IPS-15b (cell line): ENCODE measurements around the gene RASGEF1C.
A peak's percentile ranks its signal among the peaks of the same experiment; 100 is the strongest.
"Not testable (repeated sequence)": the region's sequence is repeated elsewhere in the genome, so short reads cannot be mapped to it uniquely, and the experiment has no call there.

Source experiments
- H3K27me3 ChIP-seq: one replicate; pipeline ENCODE4 v1.6.1; 2013; ENCODE audit warnings: low read length; ENCODE audit not compliant: control insufficient read depth, insufficient read depth
- H3K36me3 ChIP-seq: one replicate; pipeline ENCODE4 v1.6.1; 2013; ENCODE audit warnings: low read length; ENCODE audit not compliant: control insufficient read depth, insufficient read depth
- H3K4me1 ChIP-seq: one replicate; pipeline ENCODE4 v1.6.1; 2013; ENCODE audit warnings: mild to moderate bottlenecking, low read length; ENCODE audit not compliant: control insufficient read depth, insufficient read depth
- H3K4me3 ChIP-seq: one replicate; pipeline ENCODE4 v1.5.1; 2013; ENCODE audit warnings: low read depth, low read length
- H3K9ac ChIP-seq: one replicate; pipeline ENCODE4 v1.6.1; 2013; ENCODE audit warnings: low read depth, mild to moderate bottlenecking, low read length
- H3K9me3 ChIP-seq: one replicate; pipeline ENCODE4 v1.6.1; 2013; ENCODE audit warnings: mild to moderate bottlenecking, low read length; ENCODE audit not compliant: control insufficient read depth, insufficient read depth

The RASGEF1C gene

DNA sequence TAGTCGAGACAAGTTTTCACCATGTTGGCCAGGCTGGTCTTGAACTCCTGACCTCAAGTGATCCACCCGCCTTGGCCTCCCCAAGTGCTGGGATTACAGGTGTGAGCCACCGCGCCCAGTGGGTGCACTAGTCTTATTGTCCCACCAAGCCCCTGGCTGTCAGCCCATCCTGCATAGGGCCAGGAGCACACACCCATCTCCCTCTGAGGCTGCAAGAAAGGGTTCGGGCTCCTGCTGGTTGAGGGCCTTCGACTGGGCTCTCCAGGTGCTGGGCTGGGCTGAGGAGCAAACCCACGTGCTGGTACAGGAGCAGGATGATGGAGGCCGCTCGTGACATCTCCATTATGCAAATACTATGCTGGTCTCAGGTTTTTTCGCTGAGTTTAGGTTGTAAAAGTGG, 112.4 kb downstream of the RASGEF1C start:
- Histone ChIP-seq H3K9me3 (no peaks in the 10 kb centered on the region), H3K36me3 (no peaks in the 10 kb centered on the region), H3K4me1 (no peaks in the 10 kb centered on the region), H3K9ac (no peak overlapping the region), H3K27me3 (no peaks in the 10 kb centered on the region), H3K4me3 (no peak overlapping the region)

DNA sequence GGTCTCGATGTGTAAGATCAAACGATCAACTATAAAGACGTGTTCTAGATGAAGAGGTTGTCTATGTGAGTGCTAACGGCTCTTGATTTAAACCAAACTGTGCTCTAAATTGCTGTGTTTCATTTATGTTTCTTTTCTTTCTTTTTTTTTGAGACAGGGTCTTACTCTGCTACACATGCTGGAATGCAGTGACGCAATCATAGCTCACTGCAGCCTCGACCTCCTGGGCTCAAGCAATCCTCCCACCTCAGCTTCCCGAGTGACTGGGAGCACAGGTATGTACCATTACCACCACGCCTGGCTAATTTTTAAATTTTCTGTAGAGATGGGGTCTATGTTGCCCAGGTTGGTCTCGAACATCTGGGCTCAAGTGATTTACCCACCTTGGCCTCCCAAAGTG, 113.5 kb downstream of the RASGEF1C start:
- Histone ChIP-seq H3K9me3 (no peaks in the 10 kb centered on the region), H3K9ac (no peak overlapping the region), H3K4me1 (peaks cover 6% of the 10 kb centered on the region), H3K36me3 (no peaks in the 10 kb centered on the region), H3K27me3 (no peaks in the 10 kb centered on the region), H3K4me3 (no peak overlapping the region)

DNA sequence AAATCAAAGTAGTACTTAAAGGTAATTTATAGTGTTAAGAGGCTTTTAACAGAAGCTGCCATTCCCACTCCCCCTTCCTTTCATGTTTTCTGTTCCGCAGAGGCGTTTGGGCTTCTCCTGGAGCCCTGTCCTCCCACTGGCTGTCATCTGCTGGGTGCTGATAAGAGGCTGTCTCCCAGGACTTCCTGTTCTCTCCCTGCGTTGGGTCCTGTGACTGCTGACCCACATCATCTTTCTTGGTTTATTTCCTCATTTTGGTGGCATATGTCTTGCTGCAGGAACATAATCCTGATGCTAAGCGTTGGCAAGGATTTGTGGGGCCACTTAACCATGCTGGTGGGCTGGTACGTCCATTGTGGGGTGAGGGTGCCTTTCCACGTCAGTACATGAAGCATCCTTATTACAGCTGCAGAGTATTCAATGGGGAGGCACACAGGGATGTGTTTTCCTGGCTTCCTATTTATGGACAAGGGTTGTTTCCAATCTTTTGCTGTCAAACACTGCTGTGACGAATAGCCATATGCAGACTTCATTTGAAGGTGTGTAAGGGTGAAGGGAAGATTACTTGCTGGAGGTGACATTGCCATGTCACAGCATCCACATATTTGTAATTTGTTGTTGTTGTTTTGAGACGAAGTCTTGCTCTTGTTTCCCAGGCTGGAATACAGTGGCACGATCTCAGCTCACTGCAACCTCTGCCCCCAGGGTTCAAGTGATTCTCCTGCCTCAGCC, 115.2 kb downstream of the RASGEF1C start:
- no peak overlapping the region for H3K4me3 ChIP-seq
- H3K36me3 ChIP-seq: no peaks in the 10 kb centered on the region
- H3K27me3 ChIP-seq: no peaks in the 10 kb centered on the region
- H3K9me3 ChIP-seq: no peaks in the 10 kb centered on the region
- H3K4me1 ChIP-seq: peaks cover 6% of the 10 kb centered on the region
- no peak overlapping the region for H3K9ac ChIP-seq

DNA sequence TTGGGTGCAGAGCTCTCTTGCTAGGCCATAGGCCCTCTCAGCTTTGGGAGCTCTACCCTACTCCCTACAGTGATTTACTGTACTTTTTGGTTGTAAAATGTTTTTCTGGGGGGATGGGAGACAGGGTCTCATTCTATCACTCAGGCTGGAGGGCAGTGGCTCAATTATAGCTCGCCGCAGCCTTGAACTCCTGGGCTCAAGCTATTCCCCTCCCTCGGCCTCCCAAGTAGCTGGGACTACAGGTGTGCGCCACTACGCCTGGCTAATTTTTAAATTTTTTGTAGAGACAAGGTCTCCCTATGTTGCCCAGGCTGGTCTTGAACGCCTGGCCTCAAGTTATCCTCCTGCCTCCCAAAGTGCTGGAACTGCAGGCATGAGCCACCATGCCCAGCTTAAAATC, 115.8 kb downstream of the RASGEF1C start:
- no peaks in the 10 kb centered on the region for H3K36me3 ChIP-seq
- H3K9me3 ChIP-seq: no peaks in the 10 kb centered on the region
- no peaks in the 10 kb centered on the region for H3K27me3 ChIP-seq
- H3K4me1 ChIP-seq: peaks cover 6% of the 10 kb centered on the region
- no peak overlapping the region for H3K9ac ChIP-seq
- no peak overlapping the region for H3K4me3 ChIP-seq

DNA sequence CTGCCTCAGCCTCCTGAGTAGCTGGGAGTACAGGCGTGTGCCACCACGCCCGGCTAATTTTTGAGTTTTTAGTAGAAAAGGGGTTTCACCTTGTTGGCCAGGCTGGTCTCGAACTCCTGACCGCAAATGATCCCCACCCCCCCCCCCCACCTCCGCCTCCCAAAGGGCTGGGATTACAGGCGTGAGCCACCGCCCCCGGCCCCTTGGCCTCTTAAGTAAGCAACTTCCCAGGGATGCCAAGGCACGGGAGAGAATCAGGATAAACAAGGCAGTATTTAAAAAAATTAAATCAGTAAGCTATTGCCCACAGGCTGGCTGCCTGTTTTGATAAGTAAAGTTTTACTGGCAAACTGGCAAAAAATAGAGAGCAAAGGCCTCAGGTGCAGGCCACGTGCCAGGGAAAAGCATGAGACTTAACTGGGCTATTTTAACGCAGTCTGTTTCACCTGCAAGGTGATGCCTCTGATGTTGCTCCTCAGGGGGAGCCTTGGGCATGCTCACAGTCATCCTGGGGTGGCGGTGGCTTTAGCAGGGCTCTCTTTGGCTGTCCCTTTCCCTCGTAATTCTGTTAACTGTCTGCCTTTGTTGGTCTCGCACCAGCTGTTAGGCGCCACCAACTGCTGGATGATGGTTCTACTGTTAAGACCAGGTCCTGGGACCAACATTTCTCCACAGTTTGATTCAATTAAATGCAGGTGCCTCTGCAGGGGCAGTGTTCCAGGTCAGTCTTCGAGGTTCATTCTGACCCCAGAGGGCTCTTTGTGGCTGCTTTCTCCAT, 118.1 kb downstream of the RASGEF1C start:
- no peaks in the 10 kb centered on the region for H3K9me3 ChIP-seq
- no peak overlapping the region for H3K9ac ChIP-seq
- H3K36me3 ChIP-seq: no peaks in the 10 kb centered on the region
- H3K4me3 ChIP-seq: no peak overlapping the region
- peaks cover 8% of the 10 kb centered on the region for H3K4me1 ChIP-seq
- H3K27me3 ChIP-seq: no peaks in the 10 kb centered on the region

DNA sequence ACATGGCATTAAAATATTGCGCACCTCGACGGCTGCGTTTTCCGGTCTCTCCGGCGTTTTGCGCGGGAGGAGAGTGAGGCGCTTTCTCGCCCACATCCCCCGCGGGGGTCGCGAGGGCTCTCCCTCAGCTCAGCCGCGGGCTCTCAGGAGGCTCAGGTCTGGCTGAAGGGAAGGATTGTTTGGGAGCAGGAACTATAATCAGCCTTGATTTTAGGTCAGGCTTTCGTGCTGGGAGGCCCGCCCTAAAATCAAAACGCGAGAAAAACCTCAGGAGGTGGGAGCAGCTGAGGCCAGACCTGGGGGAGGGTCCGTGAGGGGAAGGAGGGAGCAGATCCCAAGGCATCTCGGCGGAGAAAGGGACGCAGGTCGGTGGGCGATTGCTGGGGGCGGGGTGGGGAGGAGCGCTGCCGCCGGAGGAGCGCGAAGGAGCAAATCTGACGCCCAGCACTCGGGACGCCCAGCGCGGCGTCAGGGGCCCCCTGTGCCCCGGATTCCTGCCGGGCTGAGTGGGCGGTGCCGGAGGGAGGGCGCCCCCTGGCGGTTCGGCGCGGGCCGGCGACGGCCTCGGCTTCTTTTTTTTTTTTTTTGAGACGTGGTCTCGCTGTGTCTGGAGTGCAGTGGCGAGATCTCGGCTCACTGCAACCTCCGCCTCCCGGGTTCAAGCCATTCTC, 118.8 kb downstream of the RASGEF1C start:
- peaks cover 14% of the 10 kb centered on the region for H3K4me1 ChIP-seq
- no peaks in the 10 kb centered on the region for H3K36me3 ChIP-seq
- peak overlapping the region; percentile 65 for H3K4me3 ChIP-seq
- no peaks in the 10 kb centered on the region for H3K27me3 ChIP-seq
- peak overlapping the region; percentile 85 for H3K9ac ChIP-seq
- H3K9me3 ChIP-seq: no peaks in the 10 kb centered on the region

DNA sequence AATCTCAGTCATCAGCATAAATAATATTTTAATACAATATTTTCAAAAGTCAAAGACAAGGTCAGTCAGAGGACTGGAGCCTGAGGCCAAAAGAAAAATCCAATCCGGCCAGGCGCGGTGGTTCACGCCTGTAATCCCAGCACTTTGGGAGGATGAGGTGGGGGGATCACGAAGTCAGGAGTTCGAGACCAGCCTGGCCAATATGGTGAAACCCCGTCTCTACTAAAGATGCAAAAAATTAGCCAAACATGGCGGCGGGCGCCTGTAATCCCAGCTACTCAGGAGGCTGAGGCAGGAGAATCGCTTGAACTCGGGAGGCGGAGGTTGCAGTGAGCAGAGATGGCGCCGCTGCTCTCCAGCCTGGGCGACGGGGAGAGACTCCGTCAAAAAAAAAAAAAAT, 119.4 kb downstream of the RASGEF1C start:
- not testable (repeated sequence) for H3K36me3 ChIP-seq, H3K9me3 ChIP-seq, H3K27me3 ChIP-seq
- Histone ChIP-seq H3K9ac (peak overlapping the region; percentile 85), H3K4me3 (peak overlapping the region; percentile 65), H3K4me1 (peaks cover 20% of the 10 kb centered on the region)

DNA sequence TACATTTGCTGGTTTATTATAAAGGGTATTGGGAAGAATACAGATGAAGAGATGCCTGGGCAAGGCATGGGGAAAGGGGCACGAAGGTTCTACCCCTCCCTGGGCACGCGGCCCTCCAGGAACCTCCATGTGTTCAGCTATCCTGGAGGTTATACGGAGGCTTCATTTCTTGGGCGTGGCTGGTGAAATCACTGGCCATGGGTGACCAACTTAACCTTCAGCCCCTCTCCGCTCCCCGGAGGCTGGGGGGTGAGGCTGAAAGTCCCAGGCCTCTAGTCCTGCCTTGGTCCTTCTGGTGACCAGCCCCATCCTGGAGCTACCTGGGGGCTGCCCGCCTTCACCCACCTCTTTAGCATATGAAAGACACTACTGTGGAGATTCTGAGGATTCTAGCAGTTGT, 120.5 kb downstream of the RASGEF1C start:
- H3K4me1 ChIP-seq: peaks cover 31% of the 10 kb centered on the region
- H3K9me3 ChIP-seq: no peaks in the 10 kb centered on the region
- no peaks in the 10 kb centered on the region for H3K36me3 ChIP-seq
- no peak overlapping the region for H3K9ac ChIP-seq
- H3K4me3 ChIP-seq: no peak overlapping the region
- H3K27me3 ChIP-seq: no peaks in the 10 kb centered on the region

DNA sequence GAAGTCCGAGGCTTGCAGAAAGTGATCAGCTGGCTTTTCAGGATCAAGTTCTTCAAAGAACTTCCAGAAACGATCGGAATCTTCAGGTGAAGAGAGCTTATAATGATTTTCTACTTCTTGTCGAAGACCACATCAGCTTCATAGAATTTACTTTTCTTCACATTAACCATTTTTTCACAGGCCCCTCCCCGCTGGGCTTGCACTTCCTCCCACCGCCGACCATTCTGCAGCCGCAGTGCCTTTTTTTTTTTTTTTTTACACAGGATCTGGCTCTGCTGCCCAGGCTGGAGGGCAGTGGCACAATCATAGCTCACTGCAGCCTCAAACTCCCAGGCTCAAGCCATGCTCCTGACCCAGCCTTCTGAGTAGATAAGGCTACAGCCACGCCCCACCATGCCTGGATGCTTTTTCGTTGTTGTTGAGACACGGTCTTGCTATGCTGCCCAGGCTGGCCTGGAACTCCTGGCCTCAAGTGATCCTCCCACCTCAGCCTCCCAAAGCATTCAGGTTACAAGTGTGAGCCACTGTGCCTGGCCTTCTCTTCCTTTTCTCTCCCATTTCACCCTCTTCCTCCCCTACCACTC, 122.1 kb downstream of the RASGEF1C start:
- Histone ChIP-seq H3K27me3 (no peaks in the 10 kb centered on the region), H3K9me3 (no peaks in the 10 kb centered on the region), H3K36me3 (no peaks in the 10 kb centered on the region), H3K9ac (no peak overlapping the region), H3K4me1 (peaks cover 39% of the 10 kb centered on the region), H3K4me3 (no peak overlapping the region)

DNA sequence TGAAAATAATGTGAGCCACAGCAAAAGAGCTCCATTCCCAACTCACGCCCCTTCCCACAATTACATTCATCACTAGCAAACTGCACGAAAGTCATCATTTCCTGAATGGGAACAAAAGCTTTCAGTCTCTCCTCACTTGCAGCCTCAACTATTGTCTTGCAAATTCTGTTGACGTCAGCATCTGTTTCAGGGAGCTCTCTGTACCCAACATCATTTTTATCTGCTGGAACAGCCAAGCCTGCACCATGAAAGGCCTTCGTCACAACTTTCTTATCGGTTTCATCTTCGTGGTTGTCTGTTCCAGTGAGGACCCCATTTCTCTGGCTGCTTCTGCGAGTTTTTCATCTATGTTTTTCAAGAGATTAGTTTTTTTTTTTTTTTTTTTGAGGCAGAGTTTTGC, 123.2 kb downstream of the RASGEF1C start:
- Histone ChIP-seq H3K36me3 (no peaks in the 10 kb centered on the region), H3K4me3 (no peak overlapping the region), H3K27me3 (no peaks in the 10 kb centered on the region), H3K9ac (no peak overlapping the region), H3K4me1 (peaks cover 34% of the 10 kb centered on the region), H3K9me3 (no peaks in the 10 kb centered on the region)

DNA sequence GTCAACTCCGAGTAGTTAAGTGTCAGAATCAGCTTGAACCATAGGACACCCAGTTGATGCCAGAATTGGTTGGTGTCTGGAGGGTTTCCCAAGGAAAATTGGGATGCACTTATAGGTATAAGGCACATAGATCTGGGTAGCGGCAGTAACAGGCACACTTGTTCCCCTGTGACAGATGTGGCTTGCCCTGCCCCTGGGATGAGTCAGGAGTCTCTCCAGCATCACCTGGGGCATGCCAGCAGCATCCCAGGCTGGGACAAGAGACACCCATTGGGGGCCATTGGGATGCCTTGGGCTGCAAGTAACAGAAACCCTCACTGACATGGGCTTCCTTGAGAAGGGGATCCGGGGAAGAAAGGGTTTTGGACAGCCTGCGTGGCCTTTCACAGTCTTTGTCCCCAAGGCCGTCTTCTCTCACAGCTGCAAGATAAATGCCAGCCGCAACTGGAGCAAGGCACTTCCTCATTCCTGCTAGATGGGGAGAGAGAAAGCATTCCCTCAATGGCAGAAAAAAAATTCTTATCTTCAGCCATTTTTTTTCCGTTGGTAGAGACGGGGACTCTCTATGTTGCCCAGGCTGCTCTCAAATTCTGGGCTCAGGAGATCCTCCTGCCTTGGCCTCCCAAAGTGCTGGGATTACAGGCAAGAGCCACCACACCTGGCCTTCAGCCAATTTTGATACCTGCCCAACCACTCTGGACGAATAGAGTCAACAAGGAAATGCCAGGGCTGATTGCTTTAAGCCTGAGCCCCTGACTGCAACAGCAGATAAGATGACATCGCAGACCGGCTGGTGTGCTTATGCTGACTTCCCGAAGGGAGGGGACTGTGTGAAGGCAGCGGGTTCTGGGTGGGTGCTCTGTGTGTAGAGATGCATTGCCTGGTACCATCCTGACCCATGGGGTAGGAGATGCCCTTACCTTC, 124.1 kb downstream of the RASGEF1C start:
- Histone ChIP-seq H3K9me3 (no peaks in the 10 kb centered on the region), H3K36me3 (no peaks in the 10 kb centered on the region), H3K27me3 (no peaks in the 10 kb centered on the region), H3K4me3 (no peak overlapping the region), H3K4me1 (peaks cover 34% of the 10 kb centered on the region), H3K9ac (no peak overlapping the region)
